Stimulated activated CD8-positive, alpha-beta memory T cell treated with anti-CD3 and anti-CD28 coated beads, Interleukin-4, amount 100 ng/mL, for 4 hours (primary cell): ENCODE measurements around the gene NSUN2.
"Not testable (repeated sequence)": the region's sequence is repeated elsewhere in the genome, so short reads cannot be mapped to it uniquely, and the experiment has no call there.

ENCODE experiments used
- DNase-seq, 2 donors: peaks; one replicate each; pipeline ENCODE4 v3.0.0-alpha.2; 2020; ENCODE audit warnings: low read depth in 2 of 2, low spot score in 1 of 2

Gene NSUN2

GRCh38 chr5:6584727-6585126 is 48.1 kb downstream of the NSUN2 start:
- no peak for DNase-seq

GRCh38 chr5:6584101-6584645 is 48.7 kb downstream of the NSUN2 start:
- no peak for DNase-seq

- DNase-seq = no peak
These were observed 49.6 kb downstream of the NSUN2 start for GRCh38 chr5:6583049-6583880.

GRCh38 chr5:6582507-6583048 is 50.3 kb downstream of the NSUN2 start:
- DNase-seq = no peak

- no peak for DNase-seq
These were observed 51.1 kb downstream of the NSUN2 start for GRCh38 chr5:6581559-6582426.

GRCh38 chr5:6581090-6581489 is 51.8 kb downstream of the NSUN2 start:
- no peak for DNase-seq

- DNase-seq = no peak
These were observed 53.3 kb downstream of the NSUN2 start for GRCh38 chr5:6579535-6579934.

- no peak for DNase-seq
These were observed 54.0 kb downstream of the NSUN2 start for GRCh38 chr5:6578676-6579343.

GRCh38 chr5:6576861-6577501 is 55.9 kb downstream of the NSUN2 start:
- no peak for DNase-seq

- no peak for DNase-seq
These were observed 58.2 kb downstream of the NSUN2 start for GRCh38 chr5:6574537-6575245.

GRCh38 chr5:6574111-6574510 is 58.7 kb downstream of the NSUN2 start:
- DNase-seq = no peak

GRCh38 chr5:6573651-6574101 is 59.2 kb downstream of the NSUN2 start:
- DNase-seq = no peak

- DNase-seq = no peak
These were observed 59.9 kb downstream of the NSUN2 start for GRCh38 chr5:6572825-6573380.

GRCh38 chr5:6572086-6572824 is 60.6 kb downstream of the NSUN2 start:
- DNase-seq = no peak

GRCh38 chr5:6571607-6572006 is 61.2 kb downstream of the NSUN2 start:
- not testable (repeated sequence) for DNase-seq

- no peak for DNase-seq
These were observed 62.3 kb downstream of the NSUN2 start for GRCh38 chr5:6570530-6570929.

- no peak for DNase-seq
These were observed 64.0 kb downstream of the NSUN2 start for GRCh38 chr5:6568889-6569288.

GRCh38 chr5:6568383-6568782 is 64.5 kb downstream of the NSUN2 start:
- DNase-seq = no peak

GRCh38 chr5:6567835-6568234 is 65.0 kb downstream of the NSUN2 start:
- no peak for DNase-seq
